CD14-positive monocyte (primary cell): ENCODE results near the gene ARHGEF37. TPM values are rescaled to one million over a fixed set of nuclear protein-coding genes. Genes with fewer than 3 reads are reported as not detected.
"Not testable (repeated sequence)": the region's sequence is repeated elsewhere in the genome, so short reads cannot be mapped to it uniquely, and the experiment has no call there.

Experiments
- DNase-seq, 3 donors: peaks; one replicate each; pipeline ENCODE4 v3.0.0-alpha.2; 2011 to 2022
- H2AFZ ChIP-seq: 2 replicates; pipeline ENCODE4 v1.6.0; 2012; ENCODE audit warnings: mild to moderate bottlenecking, low read depth, low read length, inconsistent platforms; ENCODE audit not compliant: insufficient read depth, poor library complexity, severe bottlenecking
- H3K27ac ChIP-seq, 2 donors: 1 replicate in 1 of 2; 2 replicates in 1 of 2; pipeline ENCODE4 v1.5.1; 2012 to 2013; ENCODE audit warnings: low read length in 2 of 2, control low read depth in 1 of 2, inconsistent platforms in 1 of 2, low read depth in 1 of 2, mild to moderate bottlenecking in 1 of 2
- H3K27me3 ChIP-seq, 2 donors: one replicate each; pipeline versions ENCODE4 v1.6.0 to v1.6.1; 2011 to 2013; ENCODE audit warnings: low read length in 2 of 2; ENCODE audit not compliant: control insufficient read depth in 2 of 2, insufficient read depth in 2 of 2
- H3K36me3 ChIP-seq, 2 donors: replicated peaks in 1 of 2; 1 replicate in 1 of 2; 2 replicates in 1 of 2; pipeline versions ENCODE4 v1.5.1 to v1.6.1; 2012 to 2013; ENCODE audit warnings: low read length in 2 of 2, control low read depth in 1 of 2, inconsistent platforms in 1 of 2, mild to moderate bottlenecking in 1 of 2; ENCODE audit not compliant: insufficient read depth in 2 of 2, control insufficient read depth in 1 of 2
- H3K4me1 ChIP-seq, 2 donors: 1 replicate in 1 of 2; 2 replicates in 1 of 2; pipeline versions ENCODE4 v1.5.1 to v1.6.1; 2012 to 2013; ENCODE audit warnings: low read length in 2 of 2, control low read depth in 1 of 2, inconsistent platforms in 1 of 2, mild to moderate bottlenecking in 1 of 2, moderate library complexity in 1 of 2; ENCODE audit not compliant: insufficient read depth in 2 of 2, control insufficient read depth in 1 of 2
- H3K4me2 ChIP-seq: replicated peaks from 2 replicates; pipeline ENCODE3; 2012; ENCODE audit warnings: low read length, moderate library complexity, mild to moderate bottlenecking; ENCODE audit not compliant: poor library complexity, severe bottlenecking; ENCODE audit errors: extremely low read depth
- H3K4me3 ChIP-seq, 3 experiments: fragments of 200-600 bp in 1 of 3; sonication (generic) in 1 of 3; replicated peaks in 1 of 3; 1 replicate in 2 of 3; 2 replicates in 1 of 3; pipeline ENCODE4 v1.5.1; 2011 to 2013; ENCODE audit warnings: low read length in 3 of 3, mild to moderate bottlenecking in 3 of 3, control low read depth in 2 of 3, low read depth in 2 of 3, inconsistent platforms in 1 of 3, moderate library complexity in 1 of 3
- H3K79me2 ChIP-seq: 2 replicates; pipeline ENCODE4 v1.6.0; 2012; ENCODE audit warnings: mild to moderate bottlenecking, control low read depth, inconsistent platforms, low read length, moderate library complexity; ENCODE audit not compliant: insufficient read depth
- H3K9ac ChIP-seq: 2 replicates; pipeline ENCODE4 v1.6.0; 2017; ENCODE audit warnings: low read length, mild to moderate bottlenecking; ENCODE audit not compliant: insufficient read depth, poor library complexity, severe bottlenecking
- H3K9me3 ChIP-seq, 2 donors: replicated peaks in 1 of 2; 1 replicate in 1 of 2; 2 replicates in 1 of 2; pipeline versions ENCODE4 v1.5.1 to v1.6.1; 2012 to 2013; ENCODE audit warnings: low read length in 2 of 2, control low read depth in 1 of 2; ENCODE audit not compliant: control insufficient read depth in 1 of 2, insufficient read depth in 1 of 2
- H4K20me1 ChIP-seq: 2 replicates; pipeline ENCODE4 v1.6.0; 2012; ENCODE audit warnings: mild to moderate bottlenecking, low read length, control low read depth, moderate library complexity; ENCODE audit not compliant: insufficient read depth
- H3K27ac Mint-ChIP-seq, 7 donors: one replicate each; pipeline ENCODE4 v1.8.0; 2020; ENCODE audit warnings: mild to moderate bottlenecking in 7 of 7, mixed read lengths in 7 of 7, moderate library complexity in 6 of 7, inconsistent platforms in 2 of 7
- H3K27me3 Mint-ChIP-seq, 3 donors: one replicate each; pipeline ENCODE4 v1.8.0; 2021 to 2022; ENCODE audit warnings: low read depth in 3 of 3, mild to moderate bottlenecking in 3 of 3, mixed read lengths in 3 of 3, moderate library complexity in 3 of 3, inconsistent platforms in 1 of 3
- H3K36me3 Mint-ChIP-seq, 2 donors: one replicate each; pipeline ENCODE4 v1.8.0; 2020; ENCODE audit warnings: mixed read lengths in 2 of 2, inconsistent platforms in 1 of 2, mild to moderate bottlenecking in 1 of 2
- H3K4me1 Mint-ChIP-seq: one replicate; pipeline ENCODE4 v1.8.0; 2020; ENCODE audit warnings: mild to moderate bottlenecking, mixed read lengths
- H3K4me3 Mint-ChIP-seq, 2 donors: one replicate each; pipeline ENCODE4 v1.8.0; 2020; ENCODE audit warnings: mild to moderate bottlenecking in 2 of 2, mixed read lengths in 2 of 2, moderate library complexity in 1 of 2
- H3K9me3 Mint-ChIP-seq, 7 donors: one replicate each; pipeline ENCODE4 v1.8.0; 2020 to 2022; ENCODE audit warnings: mixed read lengths in 7 of 7, mild to moderate bottlenecking in 6 of 7, moderate library complexity in 6 of 7, inconsistent platforms in 2 of 7
- CTCF ChIP-seq: fragments of 200-600 bp; IDR thresholded peaks from one replicate; pipeline ENCODE4 v1.8.0; 2022; ENCODE audit warnings: antibody characterized with exemption, mild to moderate bottlenecking
- WGBS: methylation state at CpG from one replicate; pipeline ENCODE4 v1.1.5; 2013; ENCODE audit warnings: missing lambda C conversion rate; ENCODE audit not compliant: insufficient coverage; 5-methylcytosine and 5-hydroxymethylcytosine counted together
- intact Hi-C, 2 donors: fragments of 100-400 bp; cut with micrococcal nuclease; formaldehyde crosslinking; loops; one replicate each; pipeline versions ENCODE4 v1.15.0 to v1.15.1; 2023
- polyA minus RNA-seq: library from RNA; depleted of rRNA, polyadenylated mRNA; stranded (reverse); fragments of >200 nt; gene quantifications from 2 replicates; pipeline ENCODE4 v1.2.3, GENCODE V29; 2012
- polyA plus RNA-seq, 3 donors: library from polyadenylated mRNA; depleted of rRNA in 1 of 3; unstranded in 2 of 3; stranded (reverse) in 1 of 3; fragments of 300-500 nt in 2 of 3; fragments of >200 nt in 1 of 3; fragmentation: Illumina TruSeq in 2 of 3; gene quantifications; 1 replicate in 2 of 3; 2 replicates in 1 of 3; pipeline ENCODE4 v1.2.3, GENCODE V29; 2012 to 2021
- total RNA-seq, 12 experiments: library from RNA in 1 of 12; stranded (reverse) in 1 of 12; fragments of 120-200 nt in 1 of 12; gene quantifications; one replicate each; pipeline ENCODE4 v1.2.4 and lab custom pipeline; 2013 to 2026; ENCODE audit warnings: mixed read lengths in 6 of 12, inconsistent platforms in 1 of 12

Gene ARHGEF37
- 0.81 TPM for total RNA-seq (2013)
- polyA plus RNA-seq (not detected), polyA minus RNA-seq (not detected in 2 replicates), total RNA-seq (lab: John Stamatoyannopoulos, UW) (0.29 to 3.2 (median 0.83) reads per million in 11 experiments)

- H3K27ac Mint-ChIP-seq, result peak within 1 kb of the TSS in 1 of 7 donors; percentile 48
- H3K27me3 ChIP-seq, result peaks cover 6 to 27% of the 10 kb centered on the region in 2 donors
- peaks cover 21 to 27% (median 26%) of the 10 kb centered on the region in 3 donors for H3K27me3 Mint-ChIP-seq
- WGBS, result 1% methylated on average over 55 of the region's 56 CpGs
- no peak for DNase-seq
- H2AFZ ChIP-seq, result peak within 1 kb of the TSS; percentile 68
- H3K4me2 ChIP-seq, result peak within 1 kb of the TSS; percentile 75
- H3K4me1 Mint-ChIP-seq, result peaks cover 12% of the 10 kb centered on the region
- no peaks in the 10 kb centered on the region for H3K9me3 Mint-ChIP-seq
- intact Hi-C loops, result no loop called here
- H3K4me1 ChIP-seq, result peaks cover 6 to 9% of the 10 kb centered on the region in 2 donors
- no peaks in the 10 kb centered on the region for H4K20me1 ChIP-seq
- no peak within 1 kb of the TSS for H3K27ac ChIP-seq
- H3K36me3 ChIP-seq, result no peaks in the 10 kb centered on the region
- no peaks in the 10 kb centered on the region for H3K79me2 ChIP-seq
- peak within 1 kb of the TSS; percentile 75 to 89 for H3K4me3 Mint-ChIP-seq
- no peaks in the 10 kb centered on the region for H3K36me3 Mint-ChIP-seq
- H3K9ac ChIP-seq, result peak within 1 kb of the TSS; percentile 54
- no peak for TF ChIP-seq CTCF
- peak within 1 kb of the TSS; percentile 17 to 70 (median 18) for H3K4me3 ChIP-seq
- H3K9me3 ChIP-seq, result no peaks in the 10 kb centered on the region
Observed at GRCh38 chr5:149581192-149581861, at the start of gene ARHGEF37. TSS of gene ARHGEF37 (plus strand) at chr5:149581498. CDS start at chr5:149597770, 16,272 bp downstream.

- WGBS, result 97% methylated on average over 5 of the region's 7 CpGs
- H3K4me1 ChIP-seq, result peaks cover 2 to 3% of the 10 kb centered on the region in 2 donors
- H3K36me3 ChIP-seq, result peaks cover 11 to 58% of the 10 kb centered on the region in 2 donors
- peaks cover 100% of the 10 kb centered on the region for H4K20me1 ChIP-seq
- H3K9me3 ChIP-seq, result no peaks in the 10 kb centered on the region
- peaks cover 31% of the 10 kb centered on the region for H3K4me1 Mint-ChIP-seq
- H3K79me2 ChIP-seq, result peaks cover 100% of the 10 kb centered on the region
- H3K27me3 Mint-ChIP-seq, result peaks cover 0 to 3% (median 2%) of the 10 kb centered on the region in 3 donors
- H3K27me3 ChIP-seq, result no peaks in the 10 kb centered on the region
- H3K36me3 Mint-ChIP-seq, result peaks cover 24 to 53% of the 10 kb centered on the region in 2 donors
- H3K4me2 ChIP-seq, result no peak overlapping the region
- TF ChIP-seq CTCF, result no peak
- H2AFZ ChIP-seq, result no peak overlapping the region
- H3K27ac ChIP-seq, result peak overlapping the region in 1 of 2 donors; percentile 4
- intact Hi-C loops, result no loop called here
- H3K9me3 Mint-ChIP-seq, result no peaks in the 10 kb centered on the region
- no peak overlapping the region for H3K9ac ChIP-seq
- H3K4me3 ChIP-seq, result no peak overlapping the region
- DNase-seq, result no peak
- H3K4me3 Mint-ChIP-seq, result no peak overlapping the region
- peak overlapping the region in 2 of 7 donors; percentile 10 to 72 for H3K27ac Mint-ChIP-seq
Observed at GRCh38 chr5:149532413-149532812, 48.9 kb upstream of the ARHGEF37 start.

GRCh38 chr5:149535787-149536186 is 45.5 kb upstream of the ARHGEF37 start:
- Mint-ChIP-seq H3K36me3 (peaks cover 28 to 67% of the 10 kb centered on the region in 2 donors), H3K4me1 (peaks cover 17% of the 10 kb centered on the region), H3K27ac (peak overlapping the region in 4 of 7 donors; percentile 35 to 86 (median 72))
- H3K4me2 ChIP-seq, DNase-seq, H3K9me3 ChIP-seq, H2AFZ ChIP-seq, H3K4me3 ChIP-seq, H3K4me3 Mint-ChIP-seq, intact Hi-C loops, H3K27me3 ChIP-seq, H3K9ac ChIP-seq, H3K27me3 Mint-ChIP-seq, H3K4me1 ChIP-seq, H3K9me3 Mint-ChIP-seq: not testable (repeated sequence)
- H3K36me3 ChIP-seq, result peaks cover 28 to 78% of the 10 kb centered on the region in 2 donors
- peak overlapping the region in 1 of 2 donors; percentile 15 for H3K27ac ChIP-seq
- H3K79me2 ChIP-seq, result peaks cover 100% of the 10 kb centered on the region
- WGBS, result 100% methylated on average over 4 of the region's 6 CpGs
- peaks cover 100% of the 10 kb centered on the region for H4K20me1 ChIP-seq
